ENCODE measurements around the gene ACP6. TPM values are rescaled to one million over a fixed set of nuclear protein-coding genes. Genes with fewer than 3 reads are reported as not detected.

The ACP6 gene
- total and polyA plus RNA-seq, 2 donors, result 9.5 to 25.0 TPM

GRCh38 chr1:147628441-147628840, 41.9 kb downstream of the ACP6 start:
- 89% methylated on average over 5 of the region's 5 CpGs for WGBS
- peaks cover 0 to 11% of the 10 kb centered on the region in 2 donors for H3K4me1 ChIP-seq (ENCODE audit: control insufficient read depth in 2 of 2, insufficient read depth in 2 of 2, low read length in 2 of 2)
- DNase-seq (ENCODE audit: low read depth in 6 of 9, low spot score in 9 of 9), result no peak
- no peaks in the 10 kb centered on the region for H3K27me3 ChIP-seq (ENCODE audit: control insufficient read depth in 2 of 2, insufficient read depth in 1 of 2, low read length in 1 of 2)
- H3K36me3 ChIP-seq (ENCODE audit: control insufficient read depth in 2 of 2, insufficient read depth in 2 of 2, low read length in 1 of 2), result peaks cover 10 to 12% of the 10 kb centered on the region in 2 donors
- H3K4me3 ChIP-seq (ENCODE audit: low read length in 2 of 2), result no peak overlapping the region
- H3K27ac ChIP-seq (ENCODE audit: low read depth in 1 of 2, low read length in 1 of 2), result no peak overlapping the region
- H3K9me3 ChIP-seq (ENCODE audit: control insufficient read depth in 2 of 2, insufficient read depth in 1 of 2, low read length in 1 of 2), result no peaks in the 10 kb centered on the region

- Histone ChIP-seq H3K36me3 (ENCODE audit: control insufficient read depth in 2 of 2, insufficient read depth in 2 of 2, low read length in 1 of 2) (peaks cover 10 to 12% of the 10 kb centered on the region in 2 donors), H3K4me1 (ENCODE audit: control insufficient read depth in 2 of 2, insufficient read depth in 2 of 2, low read length in 2 of 2) (peaks cover 0 to 11% of the 10 kb centered on the region in 2 donors), H3K4me3 (ENCODE audit: low read length in 2 of 2) (no peak overlapping the region), H3K27me3 (ENCODE audit: control insufficient read depth in 2 of 2, insufficient read depth in 1 of 2, low read length in 1 of 2) (no peaks in the 10 kb centered on the region), H3K27ac (ENCODE audit: low read depth in 1 of 2, low read length in 1 of 2) (no peak overlapping the region), H3K9me3 (ENCODE audit: control insufficient read depth in 2 of 2, insufficient read depth in 1 of 2, low read length in 1 of 2) (no peaks in the 10 kb centered on the region)
- 44% methylated on average over 3 of the region's 3 CpGs for WGBS
- DNase-seq (ENCODE audit: low read depth in 6 of 9, low spot score in 9 of 9), result peak in 4 of 9 donors; percentile 30 to 62 (median 49)
These were observed 42.8 kb downstream of the ACP6 start for GRCh38 chr1:147627435-147628110.

GRCh38 chr1:147626739-147627138, 43.6 kb downstream of the ACP6 start:
- Histone ChIP-seq H3K36me3 (ENCODE audit: control insufficient read depth in 2 of 2, insufficient read depth in 2 of 2, low read length in 1 of 2) (peaks cover 17 to 19% of the 10 kb centered on the region in 2 donors), H3K27ac (ENCODE audit: low read depth in 1 of 2, low read length in 1 of 2) (no peak overlapping the region), H3K4me1 (ENCODE audit: control insufficient read depth in 2 of 2, insufficient read depth in 2 of 2, low read length in 2 of 2) (peaks cover 0 to 11% of the 10 kb centered on the region in 2 donors), H3K9me3 (ENCODE audit: control insufficient read depth in 2 of 2, insufficient read depth in 1 of 2, low read length in 1 of 2) (no peaks in the 10 kb centered on the region), H3K4me3 (ENCODE audit: low read length in 2 of 2) (no peak overlapping the region), H3K27me3 (ENCODE audit: control insufficient read depth in 2 of 2, insufficient read depth in 1 of 2, low read length in 1 of 2) (no peaks in the 10 kb centered on the region)
- 79% methylated on average over 5 of the region's 5 CpGs for WGBS
- peak in 1 of 9 donors; percentile 22 for DNase-seq (ENCODE audit: low read depth in 6 of 9, low spot score in 9 of 9)

DNA sequence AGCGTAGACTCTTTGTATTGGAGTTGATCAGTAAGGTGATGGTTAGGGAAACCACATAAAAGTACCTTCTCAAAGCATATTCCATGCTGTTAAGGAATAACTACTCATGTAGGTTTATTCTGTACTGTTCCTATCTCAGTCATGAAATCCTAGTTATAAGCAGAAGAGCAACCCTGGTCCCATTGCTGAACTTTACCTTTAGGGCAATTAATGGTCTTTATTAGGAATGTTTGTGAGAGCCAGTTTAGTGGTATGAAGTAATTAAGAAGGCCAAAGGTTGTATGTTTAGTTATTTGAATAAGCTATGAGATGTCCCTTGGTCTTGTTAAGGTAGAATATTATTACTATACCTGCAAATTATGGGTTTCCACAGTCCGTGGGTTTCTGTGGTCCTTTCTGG, 44.0 kb downstream of the ACP6 start:
- Histone ChIP-seq H3K9me3 (ENCODE audit: control insufficient read depth in 2 of 2, insufficient read depth in 1 of 2, low read length in 1 of 2) (no peaks in the 10 kb centered on the region), H3K27ac (ENCODE audit: low read depth in 1 of 2, low read length in 1 of 2) (no peak overlapping the region), H3K4me1 (ENCODE audit: control insufficient read depth in 2 of 2, insufficient read depth in 2 of 2, low read length in 2 of 2) (peaks cover 0 to 11% of the 10 kb centered on the region in 2 donors), H3K27me3 (ENCODE audit: control insufficient read depth in 2 of 2, insufficient read depth in 1 of 2, low read length in 1 of 2) (no peaks in the 10 kb centered on the region), H3K36me3 (ENCODE audit: control insufficient read depth in 2 of 2, insufficient read depth in 2 of 2, low read length in 1 of 2) (peaks cover 22% of the 10 kb centered on the region in 2 donors), H3K4me3 (ENCODE audit: low read length in 2 of 2) (no peak overlapping the region)
- DNase-seq (ENCODE audit: low read depth in 6 of 9, low spot score in 9 of 9), result no peak
- 79% methylated on average over 2 of the region's 2 CpGs for WGBS

GRCh38 chr1:147625362-147625995, 44.8 kb downstream of the ACP6 start:
- peaks cover 26 to 30% of the 10 kb centered on the region in 2 donors for H3K36me3 ChIP-seq (ENCODE audit: control insufficient read depth in 2 of 2, insufficient read depth in 2 of 2, low read length in 1 of 2)
- no peak overlapping the region for H3K27ac ChIP-seq (ENCODE audit: low read depth in 1 of 2, low read length in 1 of 2)
- peaks cover 0 to 11% of the 10 kb centered on the region in 2 donors for H3K4me1 ChIP-seq (ENCODE audit: control insufficient read depth in 2 of 2, insufficient read depth in 2 of 2, low read length in 2 of 2)
- H3K4me3 ChIP-seq (ENCODE audit: low read length in 2 of 2), result no peak overlapping the region
- H3K9me3 ChIP-seq (ENCODE audit: control insufficient read depth in 2 of 2, insufficient read depth in 1 of 2, low read length in 1 of 2), result no peaks in the 10 kb centered on the region
- 26% methylated on average over 7 of the region's 7 CpGs for WGBS
- DNase-seq (ENCODE audit: low read depth in 6 of 9, low spot score in 9 of 9), result no peak
- no peaks in the 10 kb centered on the region for H3K27me3 ChIP-seq (ENCODE audit: control insufficient read depth in 2 of 2, insufficient read depth in 1 of 2, low read length in 1 of 2)

DNA sequence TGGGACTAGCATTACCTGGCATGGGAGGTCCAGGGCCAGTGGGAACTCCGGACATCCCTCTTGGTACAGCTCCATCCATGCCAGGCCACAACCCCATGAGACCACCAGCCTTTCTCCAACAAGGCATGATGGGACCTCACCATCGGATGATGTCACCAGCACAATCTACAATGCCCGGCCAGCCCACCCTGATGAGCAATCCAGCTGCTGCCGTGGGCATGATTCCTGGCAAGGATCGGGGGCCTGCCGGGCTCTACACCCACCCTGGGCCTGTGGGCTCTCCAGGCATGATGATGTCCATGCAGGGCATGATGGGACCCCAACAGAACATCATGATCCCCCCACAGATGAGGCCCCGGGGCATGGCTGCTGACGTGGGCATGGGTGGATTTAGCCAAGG, 45.8 kb downstream of the ACP6 start:
- H3K9me3 ChIP-seq (ENCODE audit: control insufficient read depth in 2 of 2, insufficient read depth in 1 of 2, low read length in 1 of 2), result no peaks in the 10 kb centered on the region
- DNase-seq (ENCODE audit: low read depth in 6 of 9, low spot score in 9 of 9), result no peak
- 98% methylated on average over 8 of the region's 8 CpGs for WGBS

DNA sequence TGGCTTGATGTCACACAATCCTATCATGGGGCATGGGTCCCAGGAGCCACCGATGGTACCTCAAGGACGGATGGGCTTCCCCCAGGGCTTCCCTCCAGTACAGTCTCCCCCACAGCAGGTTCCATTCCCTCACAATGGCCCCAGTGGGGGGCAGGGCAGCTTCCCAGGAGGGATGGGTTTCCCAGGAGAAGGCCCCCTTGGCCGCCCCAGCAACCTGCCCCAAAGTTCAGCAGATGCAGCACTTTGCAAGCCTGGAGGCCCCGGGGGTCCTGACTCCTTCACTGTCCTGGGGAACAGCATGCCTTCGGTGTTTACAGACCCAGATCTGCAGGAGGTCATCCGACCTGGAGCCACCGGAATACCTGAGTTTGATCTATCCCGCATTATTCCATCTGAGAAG, 46.3 kb downstream of the ACP6 start:
- Histone ChIP-seq H3K36me3 (ENCODE audit: control insufficient read depth in 2 of 2, insufficient read depth in 2 of 2, low read length in 1 of 2) (peaks cover 41 to 44% of the 10 kb centered on the region in 2 donors), H3K27me3 (ENCODE audit: control insufficient read depth in 2 of 2, insufficient read depth in 1 of 2, low read length in 1 of 2) (no peaks in the 10 kb centered on the region)
- WGBS, result 98% methylated on average over 8 of the region's 8 CpGs

More for the DNA sequence above, 45.8 kb downstream of the ACP6 start:
- Histone ChIP-seq H3K4me3 (ENCODE audit: low read length in 2 of 2) (no peak overlapping the region), H3K4me1 (ENCODE audit: control insufficient read depth in 2 of 2, insufficient read depth in 2 of 2, low read length in 2 of 2) (peaks cover 0 to 11% of the 10 kb centered on the region in 2 donors), H3K27me3 (ENCODE audit: control insufficient read depth in 2 of 2, insufficient read depth in 1 of 2, low read length in 1 of 2) (no peaks in the 10 kb centered on the region), H3K36me3 (ENCODE audit: control insufficient read depth in 2 of 2, insufficient read depth in 2 of 2, low read length in 1 of 2) (peaks cover 36 to 39% of the 10 kb centered on the region in 2 donors), H3K27ac (ENCODE audit: low read depth in 1 of 2, low read length in 1 of 2) (no peak overlapping the region)

GRCh38 chr1:147622731-147623130, 47.6 kb downstream of the ACP6 start:
- peak overlapping the region in 1 of 2 donors; percentile 21 for H3K27ac ChIP-seq (ENCODE audit: low read depth in 1 of 2, low read length in 1 of 2)
- H3K27me3 ChIP-seq (ENCODE audit: control insufficient read depth in 2 of 2, insufficient read depth in 1 of 2, low read length in 1 of 2), result no peaks in the 10 kb centered on the region
- no peaks in the 10 kb centered on the region for H3K9me3 ChIP-seq (ENCODE audit: control insufficient read depth in 2 of 2, insufficient read depth in 1 of 2, low read length in 1 of 2)
- H3K4me3 ChIP-seq (ENCODE audit: low read length in 2 of 2), result no peak overlapping the region
- DNase-seq (ENCODE audit: low read depth in 6 of 9, low spot score in 9 of 9), result no peak
- H3K36me3 ChIP-seq (ENCODE audit: control insufficient read depth in 2 of 2, insufficient read depth in 2 of 2, low read length in 1 of 2), result peaks cover 47 to 49% of the 10 kb centered on the region in 2 donors
- H3K4me1 ChIP-seq (ENCODE audit: control insufficient read depth in 2 of 2, insufficient read depth in 2 of 2, low read length in 2 of 2), result peaks cover 12 to 24% of the 10 kb centered on the region in 2 donors
- 96% methylated on average over 2 of the region's 2 CpGs for WGBS

More for the DNA sequence above, 46.3 kb downstream of the ACP6 start:
- peaks cover under 1 to 14% of the 10 kb centered on the region in 2 donors for H3K4me1 ChIP-seq (ENCODE audit: control insufficient read depth in 2 of 2, insufficient read depth in 2 of 2, low read length in 2 of 2)
- no peak overlapping the region for H3K4me3 ChIP-seq (ENCODE audit: low read length in 2 of 2)
- no peaks in the 10 kb centered on the region for H3K9me3 ChIP-seq (ENCODE audit: control insufficient read depth in 2 of 2, insufficient read depth in 1 of 2, low read length in 1 of 2)
- DNase-seq (ENCODE audit: low read depth in 6 of 9, low spot score in 9 of 9), result no peak
- no peak overlapping the region for H3K27ac ChIP-seq (ENCODE audit: low read depth in 1 of 2, low read length in 1 of 2)

- 97% methylated on average over 12 of the region's 12 CpGs for WGBS
- H3K4me3 ChIP-seq (ENCODE audit: low read length in 2 of 2), result no peak overlapping the region
- H3K9me3 ChIP-seq (ENCODE audit: control insufficient read depth in 2 of 2, insufficient read depth in 1 of 2, low read length in 1 of 2), result no peaks in the 10 kb centered on the region
- H3K27me3 ChIP-seq (ENCODE audit: control insufficient read depth in 2 of 2, insufficient read depth in 1 of 2, low read length in 1 of 2), result no peaks in the 10 kb centered on the region
- DNase-seq (ENCODE audit: low read depth in 6 of 9, low spot score in 9 of 9), result no peak
- H3K4me1 ChIP-seq (ENCODE audit: control insufficient read depth in 2 of 2, insufficient read depth in 2 of 2, low read length in 2 of 2), result peaks cover 14 to 15% of the 10 kb centered on the region in 2 donors
- H3K27ac ChIP-seq (ENCODE audit: low read depth in 1 of 2, low read length in 1 of 2), result no peak overlapping the region
- H3K36me3 ChIP-seq (ENCODE audit: control insufficient read depth in 2 of 2, insufficient read depth in 2 of 2, low read length in 1 of 2), result peaks cover 49 to 53% of the 10 kb centered on the region in 2 donors
These were observed 49.8 kb downstream of the ACP6 start for GRCh38 chr1:147620543-147620942.
